Neural progenitor cell (in vitro differentiated cells): ENCODE measurements around the gene SYTL3. TPM values are rescaled to one million over a fixed set of nuclear protein-coding genes. Genes with fewer than 3 reads are reported as not detected.

Experiments used
- DNase-seq: peaks from one replicate; pipeline ENCODE4 v3.0.0-alpha.2; 2016; ENCODE audit warnings: low spot score
- H2AFZ ChIP-seq: fragments of 200-600 bp; sonication (generic); replicated peaks from 2 replicates; pipeline ENCODE4 v1.6.1; 2016; ENCODE audit warnings: antibody characterized with exemption
- H3F3A ChIP-seq: fragments of 200-600 bp; sonication (generic); 2 replicates; pipeline ENCODE4 v1.6.1; 2016; ENCODE audit warnings: antibody characterized with exemption, low read depth
- H3K27ac ChIP-seq: fragments of 200-600 bp; sonication (generic); 2 replicates; pipeline ENCODE4 v1.5.1; 2016; ENCODE audit warnings: mild to moderate bottlenecking
- H3K27me3 ChIP-seq: fragments of 200-600 bp; sonication (generic); 2 replicates; pipeline ENCODE4 v1.6.1; 2016; ENCODE audit warnings: mild to moderate bottlenecking, moderate library complexity
- H3K36me3 ChIP-seq: fragments of 200-600 bp; sonication (generic); 2 replicates; pipeline ENCODE4 v1.5.1; 2016
- H3K4me1 ChIP-seq: fragments of 200-600 bp; sonication (generic); 2 replicates; pipeline ENCODE4 v1.6.1; 2016; ENCODE audit warnings: mixed run types
- H3K4me2 ChIP-seq: fragments of 200-600 bp; sonication (generic); 2 replicates; pipeline ENCODE4 v1.6.1; 2016
- H3K4me3 ChIP-seq: fragments of 200-600 bp; sonication (generic); 2 replicates; pipeline ENCODE4 v1.5.1; 2016
- H3K79me2 ChIP-seq: fragments of 200-600 bp; sonication (generic); 2 replicates; pipeline ENCODE4 v1.6.1; 2016; ENCODE audit warnings: low read depth
- H3K9ac ChIP-seq: fragments of 200-600 bp; sonication (generic); 2 replicates; pipeline ENCODE4 v1.6.1; 2016
- H3K9me3 ChIP-seq: fragments of 200-600 bp; sonication (generic); 2 replicates; pipeline ENCODE4 v1.5.1; 2016; ENCODE audit warnings: low read depth
- H4K20me1 ChIP-seq: fragments of 200-600 bp; sonication (generic); 2 replicates; pipeline ENCODE4 v1.6.1; 2016; ENCODE audit warnings: low read depth
- H3K27ac Mint-ChIP-seq: 3 replicates; pipeline ENCODE4 v1.8.0; 2021; ENCODE audit warnings: mixed read lengths
- H3K27me3 Mint-ChIP-seq: 2 replicates; pipeline ENCODE4 v1.8.0; 2022; ENCODE audit warnings: low read depth, mild to moderate bottlenecking, inconsistent platforms, moderate library complexity, mixed read lengths; ENCODE audit not compliant: insufficient read depth
- H3K36me3 Mint-ChIP-seq: 3 replicates; pipeline ENCODE4 v1.8.0; 2021; ENCODE audit warnings: mixed read lengths
- H3K4me1 Mint-ChIP-seq: 3 replicates; pipeline ENCODE4 v1.8.0; 2021; ENCODE audit warnings: mixed read lengths
- H3K4me3 Mint-ChIP-seq: 3 replicates; pipeline ENCODE4 v1.8.0; 2021; ENCODE audit warnings: mild to moderate bottlenecking, moderate library complexity, mixed read lengths
- H3K9me3 Mint-ChIP-seq: 3 replicates; pipeline ENCODE4 v1.8.0; 2020; ENCODE audit warnings: mixed read lengths
- EZH2 ChIP-seq: fragments of 200-600 bp; sonication (generic); IDR thresholded peaks from 2 replicates; pipeline ENCODE4 v1.6.1; 2017; ENCODE audit warnings: antibody characterized with exemption, mild to moderate bottlenecking, moderate library complexity
- EZH2phosphoT487 ChIP-seq: fragments of 200-600 bp; sonication (generic); IDR thresholded peaks from 2 replicates; pipeline ENCODE4 v1.6.1; 2017; ENCODE audit warnings: antibody characterized with exemption
- total RNA-seq: library from RNA; depleted of rRNA; stranded (reverse); fragments of >200 nt; gene quantifications from 2 replicates; pipeline ENCODE4 v1.2.3, GENCODE V29; 2015; ENCODE audit warnings: low replicate concordance
- TF ChIP-seq, protein P1 (sequence below): fragments of 200-600 bp; sonication (generic); IDR thresholded peaks from 2 replicates; pipeline ENCODE4 v1.5.1; 2017; ENCODE audit warnings: antibody characterized with exemption, mild to moderate bottlenecking

SYTL3 gene
- total RNA-seq, 1 donor from 2014 or later, result not detected

DNA sequence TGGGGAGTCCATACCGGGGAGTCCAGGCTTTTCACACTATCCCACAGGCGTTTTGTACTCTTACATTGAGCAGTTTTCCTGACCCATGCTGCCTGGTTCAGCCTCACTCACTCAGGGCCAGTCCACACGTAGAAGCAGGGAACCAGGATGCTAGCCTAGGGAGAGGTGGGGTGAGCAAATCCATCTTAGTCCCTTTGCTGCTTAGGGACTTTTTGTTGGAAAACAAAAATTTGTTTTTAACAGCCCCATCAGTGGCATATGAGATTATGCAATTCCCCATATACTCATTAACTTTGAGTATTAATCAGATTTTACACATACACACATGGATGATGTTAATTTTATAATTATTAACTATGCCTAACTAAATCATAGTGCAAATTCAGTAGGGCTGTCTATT lies 85.2 kb downstream of the SYTL3 start:
- Histone ChIP-seq H3K4me3 (no peak overlapping the region), H3K9ac (no peak overlapping the region), H3F3A (peaks cover 1% of the 10 kb centered on the region), H4K20me1 (no peaks in the 10 kb centered on the region), H3K9me3 (no peaks in the 10 kb centered on the region), H3K27me3 (no peaks in the 10 kb centered on the region), H3K36me3 (no peaks in the 10 kb centered on the region), H3K79me2 (no peaks in the 10 kb centered on the region), H3K4me2 (no peak overlapping the region), H2AFZ (no peak overlapping the region), H3K27ac (no peak overlapping the region), H3K4me1 (peaks cover 1% of the 10 kb centered on the region)
- H3K36me3 Mint-ChIP-seq, result peaks cover 2% of the 10 kb centered on the region
- no peak overlapping the region for H3K4me3 Mint-ChIP-seq
- H3K27ac Mint-ChIP-seq, result no peak overlapping the region
- peaks cover 3% of the 10 kb centered on the region for H3K27me3 Mint-ChIP-seq
- peaks cover 14% of the 10 kb centered on the region for H3K9me3 Mint-ChIP-seq
- DNase-seq, result no peak
- TF ChIP-seq, protein P1, sequence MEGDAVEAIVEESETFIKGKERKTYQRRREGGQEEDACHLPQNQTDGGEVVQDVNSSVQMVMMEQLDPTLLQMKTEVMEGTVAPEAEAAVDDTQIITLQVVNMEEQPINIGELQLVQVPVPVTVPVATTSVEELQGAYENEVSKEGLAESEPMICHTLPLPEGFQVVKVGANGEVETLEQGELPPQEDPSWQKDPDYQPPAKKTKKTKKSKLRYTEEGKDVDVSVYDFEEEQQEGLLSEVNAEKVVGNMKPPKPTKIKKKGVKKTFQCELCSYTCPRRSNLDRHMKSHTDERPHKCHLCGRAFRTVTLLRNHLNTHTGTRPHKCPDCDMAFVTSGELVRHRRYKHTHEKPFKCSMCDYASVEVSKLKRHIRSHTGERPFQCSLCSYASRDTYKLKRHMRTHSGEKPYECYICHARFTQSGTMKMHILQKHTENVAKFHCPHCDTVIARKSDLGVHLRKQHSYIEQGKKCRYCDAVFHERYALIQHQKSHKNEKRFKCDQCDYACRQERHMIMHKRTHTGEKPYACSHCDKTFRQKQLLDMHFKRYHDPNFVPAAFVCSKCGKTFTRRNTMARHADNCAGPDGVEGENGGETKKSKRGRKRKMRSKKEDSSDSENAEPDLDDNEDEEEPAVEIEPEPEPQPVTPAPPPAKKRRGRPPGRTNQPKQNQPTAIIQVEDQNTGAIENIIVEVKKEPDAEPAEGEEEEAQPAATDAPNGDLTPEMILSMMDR, result no peak
- TF ChIP-seq EZH2 (no peak), EZH2phosphoT487 (no peak)
- H3K4me1 Mint-ChIP-seq, result no peaks in the 10 kb centered on the region

DNA sequence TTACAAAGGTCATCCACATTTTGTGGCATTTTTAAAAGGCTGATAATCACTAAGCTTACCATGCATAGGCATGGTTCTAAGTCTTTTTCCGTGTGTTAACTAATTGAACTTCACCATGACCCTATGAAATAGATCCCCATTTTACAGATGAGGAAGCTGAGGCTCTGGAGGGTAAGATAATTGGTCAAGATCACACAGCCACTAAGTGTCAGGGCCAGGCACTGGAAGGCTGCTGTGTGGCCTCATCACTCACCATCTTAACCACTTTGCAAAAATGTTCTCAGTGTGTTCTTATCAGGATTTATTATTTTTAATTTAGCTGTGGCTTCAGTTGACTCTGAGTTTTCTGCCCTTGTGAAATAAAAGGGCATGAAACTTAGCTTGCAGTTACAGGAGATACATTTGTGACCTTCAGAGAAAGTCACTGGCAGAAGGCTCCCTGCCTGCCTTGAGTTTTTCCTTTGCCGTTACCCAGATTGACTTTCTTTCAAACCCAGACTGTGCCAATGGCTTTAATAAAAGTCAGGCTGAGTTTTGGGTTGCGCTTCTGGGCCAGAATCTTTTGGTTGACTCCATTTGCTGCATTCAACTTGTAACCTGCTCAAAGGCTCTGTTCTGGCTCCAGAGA lies 87.3 kb downstream of the SYTL3 start:
- H3K4me3 ChIP-seq, result no peak overlapping the region
- H3K27ac ChIP-seq, result no peak overlapping the region
- H3K4me3 Mint-ChIP-seq, result no peak overlapping the region
- no peaks in the 10 kb centered on the region for H3K79me2 ChIP-seq
- H3K27ac Mint-ChIP-seq, result no peak overlapping the region
- H3K27me3 Mint-ChIP-seq, result no peaks in the 10 kb centered on the region
- no peak overlapping the region for H3K9ac ChIP-seq
- no peaks in the 10 kb centered on the region for H3K4me1 Mint-ChIP-seq
- H2AFZ ChIP-seq, result no peak overlapping the region
- H3K9me3 ChIP-seq, result no peaks in the 10 kb centered on the region
- H3K4me1 ChIP-seq, result peaks cover under 1% of the 10 kb centered on the region
- no peak for DNase-seq
- H3K4me2 ChIP-seq, result no peak overlapping the region
- H3K36me3 Mint-ChIP-seq, result no peaks in the 10 kb centered on the region
- no peaks in the 10 kb centered on the region for H3K27me3 ChIP-seq
- H3K9me3 Mint-ChIP-seq, result peaks cover 11% of the 10 kb centered on the region
- H4K20me1 ChIP-seq, result no peaks in the 10 kb centered on the region
- TF ChIP-seq EZH2, result no peak
- TF ChIP-seq EZH2phosphoT487, result no peak
- TF ChIP-seq, protein P1, result no peak
- no peaks in the 10 kb centered on the region for H3K36me3 ChIP-seq
- H3F3A ChIP-seq, result no peaks in the 10 kb centered on the region

GRCh38 chr6:158737710-158738615 lies 88.1 kb downstream of the SYTL3 start:
- no peaks in the 10 kb centered on the region for H3K36me3 Mint-ChIP-seq
- Histone ChIP-seq H3K4me2 (no peak overlapping the region), H4K20me1 (no peaks in the 10 kb centered on the region), H3K9me3 (no peaks in the 10 kb centered on the region), H2AFZ (no peak overlapping the region), H3K27ac (no peak overlapping the region), H3K79me2 (no peaks in the 10 kb centered on the region), H3K36me3 (no peaks in the 10 kb centered on the region), H3F3A (no peaks in the 10 kb centered on the region), H3K9ac (no peak overlapping the region), H3K4me3 (no peak overlapping the region), H3K27me3 (no peaks in the 10 kb centered on the region), H3K4me1 (peaks cover 9% of the 10 kb centered on the region)
- peaks cover 4% of the 10 kb centered on the region for H3K4me1 Mint-ChIP-seq
- H3K27me3 Mint-ChIP-seq, result no peaks in the 10 kb centered on the region
- peaks cover 11% of the 10 kb centered on the region for H3K9me3 Mint-ChIP-seq
- H3K4me3 Mint-ChIP-seq, result no peak overlapping the region
- no peak overlapping the region for H3K27ac Mint-ChIP-seq
- TF ChIP-seq, protein P1, result no peak
- TF ChIP-seq EZH2phosphoT487, result no peak
- no peak for TF ChIP-seq EZH2
- DNase-seq, result no peak
